COLO829 (cell line): ENCODE measurements around the gene ITGAL.
"Not testable (repeated sequence)": the region's sequence is repeated elsewhere in the genome, so short reads cannot be mapped to it uniquely, and the experiment has no call there.

Experiments
- DNase-seq: peaks from one replicate; pipeline ENCODE4 v3.0.0; 2012; ENCODE audit warnings: low spot score

ITGAL gene

DNA sequence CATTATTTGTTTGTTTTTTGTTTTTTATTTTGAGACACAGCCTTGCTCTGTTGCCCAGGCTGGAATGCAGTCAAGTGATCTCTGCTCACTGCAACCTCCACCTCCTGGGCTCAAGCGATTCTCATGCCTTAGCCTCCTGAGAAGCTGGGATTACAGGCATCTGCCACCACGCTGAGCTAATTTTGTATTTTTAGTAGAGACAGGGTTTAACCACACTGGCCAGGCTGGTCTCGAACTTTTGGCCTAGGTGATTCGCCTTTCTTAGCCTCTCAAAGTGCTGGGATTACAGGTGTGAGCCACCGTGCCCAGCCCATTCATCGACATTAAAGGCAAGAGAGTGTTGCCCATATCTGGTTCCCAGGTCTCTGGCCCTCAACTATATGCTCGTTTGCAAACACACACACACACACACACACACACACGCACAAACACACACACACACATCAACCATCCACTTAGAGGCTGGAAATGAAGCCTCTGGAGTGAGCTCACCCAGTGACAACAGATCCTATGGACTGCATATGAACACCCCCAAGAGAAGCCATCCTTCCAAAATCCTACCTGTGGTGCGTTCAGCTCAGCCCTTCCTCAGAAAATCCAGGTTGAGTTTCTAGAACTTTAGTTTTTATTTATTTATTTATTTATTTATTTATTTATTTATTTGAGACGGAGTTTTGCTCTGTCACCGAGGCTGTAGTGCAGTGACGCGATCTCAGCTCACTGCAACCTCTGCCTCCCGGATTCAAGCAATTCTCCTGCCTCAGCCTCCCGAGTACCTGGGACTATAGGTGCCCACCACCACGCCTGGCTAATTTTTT is 14.6 kb upstream of the ITGAL start:
- no peak for DNase-seq

DNA sequence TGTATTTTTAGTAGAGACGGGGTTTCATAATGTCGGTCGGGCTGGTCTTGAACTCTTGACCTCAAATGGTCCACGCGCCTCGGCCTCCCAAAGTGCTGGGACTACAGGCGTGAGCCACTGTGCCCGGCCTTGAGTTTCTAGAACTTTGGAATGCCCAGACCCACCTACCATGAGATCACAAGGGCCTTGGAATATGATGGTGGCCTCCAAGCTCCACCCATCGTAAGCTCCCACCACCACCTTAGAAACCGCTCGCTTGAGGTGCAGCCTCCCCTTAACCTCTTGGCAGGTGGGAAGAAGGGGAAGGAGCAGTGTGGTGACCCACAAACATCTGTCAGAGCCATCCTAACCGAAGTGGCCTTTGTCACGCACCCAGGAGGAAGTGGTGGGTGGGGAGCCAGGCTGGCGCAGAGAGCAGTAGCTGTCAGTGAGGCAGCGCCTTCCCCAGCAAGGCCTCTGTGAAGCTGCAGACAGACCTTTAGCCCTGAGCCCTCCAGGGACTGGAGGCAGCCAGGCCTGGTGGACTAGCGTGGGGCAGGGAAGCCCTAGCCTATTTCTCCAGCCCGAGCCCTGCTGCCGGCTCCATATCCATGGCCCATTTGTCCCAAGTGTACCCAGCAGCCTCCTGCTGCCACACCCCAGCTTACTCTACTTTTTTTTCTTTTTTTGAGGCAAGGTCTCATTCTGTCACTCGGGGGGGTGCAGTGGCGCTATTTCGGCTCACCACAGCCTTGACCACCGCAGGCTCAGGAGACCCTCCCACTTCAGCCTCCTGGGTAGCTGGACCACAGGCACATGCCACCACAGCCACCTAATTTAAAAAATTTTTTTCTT is 13.8 kb upstream of the ITGAL start:
- DNase-seq = no peak

DNA sequence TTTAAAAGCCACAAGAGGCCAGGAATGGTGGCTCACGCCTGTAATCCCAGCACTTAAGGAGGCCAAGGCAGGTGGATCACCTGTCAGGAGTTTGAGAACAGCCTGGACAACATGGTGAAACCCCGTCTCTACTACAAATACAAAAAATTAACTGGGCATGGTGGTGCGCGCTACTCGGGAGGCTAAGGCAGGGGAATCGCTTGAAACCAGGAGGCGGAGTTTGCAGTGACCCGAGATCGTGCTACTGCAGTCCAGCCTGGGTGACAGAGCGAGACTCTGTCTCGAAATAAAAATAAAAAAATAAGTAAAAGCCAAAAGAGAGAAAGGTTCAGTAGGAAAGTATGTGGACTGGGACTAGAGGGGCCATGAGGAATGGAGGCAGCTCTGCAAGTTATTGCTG is 13.1 kb upstream of the ITGAL start:
- no peak for DNase-seq

DNA sequence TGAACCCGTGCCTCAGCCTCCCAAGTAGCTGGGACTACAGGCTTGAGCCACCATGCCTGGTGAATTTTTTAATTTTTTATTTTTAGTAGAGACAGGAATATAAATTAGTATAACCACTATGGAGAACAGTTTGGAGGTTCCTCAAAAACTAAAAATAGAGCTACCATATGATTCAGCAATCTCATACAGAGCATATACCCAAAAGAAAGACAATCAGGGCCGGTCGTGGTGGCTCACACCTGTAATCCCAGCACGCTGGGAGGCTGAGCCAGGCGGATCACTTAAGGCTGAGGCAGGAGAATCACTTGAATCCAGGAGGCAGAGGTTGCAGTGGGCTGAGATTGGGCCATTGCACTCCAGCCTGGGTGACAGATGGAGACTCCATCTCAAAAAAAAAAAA is 11.1 kb upstream of the ITGAL start:
- not testable (repeated sequence) for DNase-seq

DNA sequence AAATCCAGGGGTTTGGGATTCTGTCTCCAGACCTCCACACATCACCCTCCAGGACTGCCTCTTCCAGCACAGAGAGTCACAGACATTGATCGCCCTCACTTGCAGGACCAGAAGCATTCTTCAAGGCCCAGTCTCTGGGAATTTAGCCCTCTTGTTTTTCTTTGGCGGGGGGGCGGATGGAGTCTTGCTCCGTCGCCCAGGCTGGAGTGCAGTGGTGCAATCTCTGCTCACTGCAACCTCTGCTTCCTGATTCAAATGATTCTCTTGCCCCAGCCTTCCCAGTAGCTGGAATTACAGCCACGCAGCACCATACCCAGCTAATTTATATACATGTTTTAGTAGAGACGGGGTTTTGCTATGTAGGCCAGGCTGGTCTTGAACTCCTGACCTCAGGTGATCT is 8.5 kb upstream of the ITGAL start:
- no peak for DNase-seq

DNA sequence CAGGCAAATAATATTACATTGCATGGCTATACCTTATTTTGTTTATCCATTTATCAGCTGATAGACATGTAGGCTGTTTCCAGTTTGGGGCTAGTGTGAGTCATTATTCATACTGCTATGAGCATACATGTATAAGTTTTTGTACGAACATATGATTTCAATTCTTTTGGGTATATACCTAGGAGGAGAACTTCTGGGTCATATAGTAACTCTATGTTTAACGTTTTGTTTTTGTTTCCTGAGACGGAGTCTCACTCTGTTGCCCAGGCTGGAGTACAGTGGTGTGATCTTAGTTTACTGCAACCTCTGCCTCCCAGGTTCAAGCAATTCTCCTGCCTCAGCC is 2.4 kb upstream of the ITGAL start:
- DNase-seq = no peak

DNA sequence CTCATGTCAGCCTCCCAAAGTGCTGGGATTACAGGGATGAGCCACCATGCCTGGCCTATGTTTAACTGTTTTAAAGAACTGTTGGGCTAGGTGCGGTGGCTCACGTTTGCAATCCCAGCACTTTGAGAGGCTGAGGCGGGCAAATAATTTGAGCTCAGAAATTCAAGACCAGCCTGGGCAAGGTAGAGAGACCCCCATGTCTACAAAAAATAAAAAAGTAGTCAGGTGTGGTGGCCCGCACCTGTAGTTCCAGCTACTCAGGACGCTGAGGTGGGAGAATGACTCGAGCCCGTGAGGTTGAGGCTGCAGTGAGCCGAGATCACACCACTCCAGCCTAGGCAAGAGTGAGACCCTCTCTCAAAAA is 1.9 kb upstream of the ITGAL start:
- no peak for DNase-seq

DNA sequence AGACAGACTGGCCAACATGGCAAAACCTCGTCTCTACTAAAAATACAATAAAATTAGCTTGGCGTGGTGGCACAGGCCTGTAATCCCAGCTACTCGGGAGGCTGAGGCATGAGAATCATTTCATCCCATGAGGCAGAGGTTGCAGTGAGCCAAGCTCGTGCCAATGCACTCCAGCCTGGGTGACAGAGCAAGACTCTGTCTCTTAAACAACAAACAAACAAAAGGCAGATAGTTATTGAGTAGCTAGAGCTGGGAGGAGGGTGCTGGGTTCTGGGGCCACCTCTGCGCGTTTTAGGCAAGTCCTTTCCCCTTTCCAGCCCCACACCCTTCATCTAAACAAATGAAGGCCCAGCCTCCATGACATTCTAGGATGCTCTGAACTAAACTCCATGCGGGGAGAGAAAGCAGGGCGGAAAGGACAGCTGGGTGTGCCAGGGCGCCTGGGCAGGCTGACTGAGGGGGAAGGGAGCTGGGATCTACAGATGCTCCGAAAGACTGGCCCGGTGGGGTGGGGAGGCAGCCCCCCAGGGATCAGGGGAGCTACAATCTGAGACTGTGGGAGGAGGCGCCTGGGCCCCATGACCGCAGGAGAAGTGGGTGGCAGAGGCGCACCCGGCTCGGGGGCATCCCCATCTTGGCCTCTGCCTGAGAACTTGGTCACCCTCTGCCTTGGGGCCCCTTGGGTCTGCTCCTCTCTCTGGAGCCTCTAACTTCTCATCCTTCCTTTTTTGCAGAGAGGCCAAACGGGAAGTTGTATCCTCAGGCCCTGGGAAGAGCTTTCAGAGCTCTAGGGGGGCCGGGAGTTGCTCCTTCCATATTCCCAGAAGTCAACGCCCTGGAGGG is 910 bp downstream of the ITGAL start:
- DNase-seq = no peak

DNA sequence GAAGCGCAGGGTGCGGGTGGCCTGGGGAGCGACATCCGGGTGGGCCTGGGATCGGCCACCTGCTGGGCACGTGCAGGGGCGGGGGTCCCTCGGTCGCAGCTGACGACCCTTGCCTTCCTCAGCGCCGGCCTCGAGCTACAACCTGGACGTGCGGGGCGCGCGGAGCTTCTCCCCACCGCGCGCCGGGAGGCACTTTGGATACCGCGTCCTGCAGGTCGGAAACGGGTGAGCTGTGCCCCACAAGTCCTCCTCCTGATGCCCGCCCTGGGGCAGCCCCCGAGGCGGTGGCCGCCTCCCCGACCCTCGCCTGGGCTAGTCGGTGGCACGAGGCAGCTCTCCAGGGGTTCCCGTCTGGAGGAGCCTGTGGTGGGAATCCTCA is 1.5 kb downstream of the ITGAL start:
- DNase-seq = no peak

DNA sequence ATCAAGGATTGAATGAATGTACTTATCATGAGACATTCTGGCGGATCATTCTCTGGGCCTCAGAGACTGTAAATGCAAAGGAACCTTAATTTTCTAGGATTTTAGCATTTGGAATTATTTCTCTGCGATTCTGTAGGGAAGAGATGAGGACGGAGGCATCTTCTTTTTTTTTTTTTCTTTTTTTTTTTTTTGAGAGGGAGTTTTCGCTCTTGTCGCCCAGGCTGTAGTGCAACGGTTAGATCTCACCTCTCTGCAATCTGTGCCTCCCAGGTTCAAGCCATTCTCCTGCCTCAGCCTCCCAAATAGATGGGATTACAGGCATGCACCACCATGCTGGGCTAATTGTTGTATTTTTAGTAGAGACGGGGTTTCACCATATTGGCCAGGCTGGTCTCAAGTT is 2.1 kb downstream of the ITGAL start:
- DNase-seq = no peak

DNA sequence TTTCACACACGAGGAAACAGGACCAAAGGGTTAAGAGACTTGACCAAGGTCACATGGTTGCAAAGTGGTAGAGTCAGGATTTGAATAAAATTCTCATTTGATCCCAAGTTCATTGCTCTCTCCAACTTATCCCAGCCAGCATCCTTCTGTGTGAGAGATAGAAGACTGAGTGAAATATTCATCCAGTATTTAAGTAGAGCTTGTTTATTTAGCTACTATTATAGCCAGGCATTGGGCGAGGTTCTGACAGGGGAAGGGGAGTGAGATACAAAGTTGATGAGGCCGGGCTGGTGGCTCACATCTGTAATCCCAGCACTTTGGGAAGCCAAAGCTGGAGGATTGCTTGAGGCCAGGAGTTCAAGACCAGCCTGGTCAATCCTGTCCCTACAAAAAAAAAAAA is 4.4 kb downstream of the ITGAL start:
- no peak for DNase-seq

DNA sequence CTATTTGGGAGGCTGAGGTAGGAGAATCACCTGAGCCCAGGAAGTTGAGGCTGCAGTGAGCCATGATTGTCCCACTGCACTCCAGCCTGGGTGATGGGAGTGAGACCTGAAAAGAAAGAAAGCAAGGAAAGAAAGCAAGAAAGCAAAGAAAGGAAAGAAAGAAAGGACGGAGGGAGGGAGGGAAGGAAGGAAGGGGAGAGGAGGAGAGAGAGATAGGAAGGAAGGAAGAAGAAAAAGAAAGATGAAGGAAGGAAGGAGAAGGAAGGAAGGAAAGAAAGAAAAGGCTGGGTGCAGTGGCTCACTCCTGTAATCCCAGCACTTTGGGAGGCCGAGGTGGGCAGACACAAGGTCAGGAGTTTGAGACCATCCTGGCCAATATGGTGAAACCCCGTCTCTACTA is 5.2 kb downstream of the ITGAL start:
- DNase-seq = not testable (repeated sequence)

DNA sequence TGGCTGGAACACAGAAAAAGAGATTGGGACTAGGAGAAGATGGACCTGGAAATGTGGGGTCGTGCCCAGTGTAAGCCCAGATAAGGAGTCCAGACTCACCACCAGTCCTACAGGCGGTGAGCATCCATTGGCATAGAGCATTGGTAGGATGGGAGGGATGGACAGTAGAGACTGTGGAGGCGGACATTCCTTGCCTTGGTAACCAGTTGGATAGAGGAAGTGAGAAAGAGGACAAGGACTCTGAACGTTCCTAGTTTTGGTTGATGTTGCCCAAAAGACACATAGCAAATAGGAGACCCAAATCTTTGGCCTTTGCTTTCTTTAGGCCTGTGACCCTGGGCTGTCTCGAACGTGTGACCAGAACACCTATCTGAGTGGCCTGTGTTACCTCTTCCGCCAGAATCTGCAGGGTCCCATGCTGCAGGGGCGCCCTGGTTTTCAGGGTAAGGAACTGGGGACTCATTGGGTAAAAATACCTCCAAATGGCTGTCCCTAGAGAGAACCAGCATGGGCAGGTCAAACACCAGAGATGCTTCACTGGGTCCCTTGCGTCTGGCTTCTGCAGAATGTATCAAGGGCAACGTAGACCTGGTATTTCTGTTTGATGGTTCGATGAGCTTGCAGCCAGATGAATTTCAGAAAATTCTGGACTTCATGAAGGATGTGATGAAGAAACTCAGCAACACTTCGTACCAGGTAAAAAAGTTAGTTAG is 6.4 kb downstream of the ITGAL start:
- no peak for DNase-seq

DNA sequence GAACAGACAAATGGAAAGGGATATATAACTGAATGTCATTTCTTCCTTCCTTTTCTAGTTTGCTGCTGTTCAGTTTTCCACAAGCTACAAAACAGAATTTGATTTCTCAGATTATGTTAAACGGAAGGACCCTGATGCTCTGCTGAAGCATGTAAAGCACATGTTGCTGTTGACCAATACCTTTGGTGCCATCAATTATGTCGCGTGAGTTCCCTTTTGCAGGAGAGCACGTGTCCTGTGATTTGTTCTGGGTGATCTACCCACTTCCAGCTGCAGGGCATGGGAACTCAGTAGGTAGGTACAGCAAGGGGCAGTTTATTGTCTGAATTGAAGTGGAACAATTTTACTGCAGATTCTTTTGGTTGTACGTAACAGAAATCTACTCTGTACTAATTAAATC is 8.8 kb downstream of the ITGAL start:
- no peak for DNase-seq

DNA sequence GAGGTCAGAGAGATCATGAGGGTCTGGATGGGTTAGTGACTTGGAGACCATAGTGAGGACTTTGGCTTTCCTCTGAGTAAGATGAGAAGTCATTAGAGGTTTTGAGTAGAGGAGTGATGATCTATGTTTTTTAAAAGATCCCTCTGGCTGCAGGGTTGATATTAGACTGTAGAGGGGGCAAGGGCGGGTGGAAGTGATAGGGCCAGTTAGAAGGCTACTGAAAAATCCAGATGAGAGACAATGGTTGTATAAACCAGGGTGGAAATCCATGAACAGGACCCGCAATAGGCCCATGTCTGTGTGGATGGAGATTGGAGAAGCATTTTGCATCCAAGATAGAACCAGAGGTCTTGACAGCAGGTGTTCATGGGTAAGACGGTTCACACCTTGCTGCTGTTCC is 9.8 kb downstream of the ITGAL start:
- no peak for DNase-seq

DNA sequence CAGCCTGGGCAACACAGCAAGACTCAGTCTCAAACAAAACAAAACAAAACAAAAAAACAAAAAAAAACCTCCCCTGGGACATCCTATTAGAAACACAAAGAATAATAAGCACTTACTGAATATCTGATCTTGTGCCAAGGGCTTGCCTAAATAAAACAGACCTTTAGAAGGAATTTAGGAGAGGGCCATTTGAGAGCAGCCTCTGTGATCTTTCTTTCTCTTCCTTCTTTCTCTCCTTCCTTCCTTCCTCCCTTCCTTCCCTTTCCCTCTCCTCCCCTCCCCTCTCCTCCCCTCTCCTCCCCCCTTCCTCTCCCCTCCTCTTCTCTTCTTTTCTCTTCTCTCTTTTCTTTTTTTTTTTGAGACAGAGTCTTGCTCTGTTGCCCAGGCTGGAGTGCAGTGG is 12.3 kb downstream of the ITGAL start:
- no peak for DNase-seq

DNA sequence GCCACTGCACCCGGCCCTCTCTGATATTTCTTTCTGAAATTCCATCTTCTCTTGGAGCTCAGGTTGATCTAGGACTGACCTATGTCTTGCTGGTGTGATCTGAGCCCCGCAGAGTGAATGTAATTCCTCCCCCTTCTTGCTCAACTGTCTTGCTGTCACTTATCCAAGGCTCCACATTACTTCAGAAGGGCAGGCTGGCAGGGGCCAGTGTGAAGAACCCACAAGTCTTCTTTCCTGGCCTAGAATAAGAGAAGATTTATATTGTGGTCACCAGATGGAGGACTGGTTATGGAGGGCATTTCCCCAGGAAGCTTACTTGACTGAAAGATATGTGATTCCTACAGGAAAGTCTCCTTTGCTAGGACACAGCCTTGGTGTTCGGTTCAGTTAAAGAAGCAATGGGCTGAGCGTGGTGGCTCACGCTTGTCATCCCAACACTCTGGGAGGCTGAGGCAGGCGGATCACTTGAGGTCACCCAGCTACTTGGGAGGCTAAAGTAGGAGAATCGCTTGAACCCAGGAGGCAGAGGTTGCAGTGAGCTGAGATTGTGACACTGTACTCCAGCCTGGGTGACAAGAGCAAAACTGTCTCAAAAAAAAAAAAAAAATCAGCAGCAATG is 13.4 kb downstream of the ITGAL start:
- no peak for DNase-seq

DNA sequence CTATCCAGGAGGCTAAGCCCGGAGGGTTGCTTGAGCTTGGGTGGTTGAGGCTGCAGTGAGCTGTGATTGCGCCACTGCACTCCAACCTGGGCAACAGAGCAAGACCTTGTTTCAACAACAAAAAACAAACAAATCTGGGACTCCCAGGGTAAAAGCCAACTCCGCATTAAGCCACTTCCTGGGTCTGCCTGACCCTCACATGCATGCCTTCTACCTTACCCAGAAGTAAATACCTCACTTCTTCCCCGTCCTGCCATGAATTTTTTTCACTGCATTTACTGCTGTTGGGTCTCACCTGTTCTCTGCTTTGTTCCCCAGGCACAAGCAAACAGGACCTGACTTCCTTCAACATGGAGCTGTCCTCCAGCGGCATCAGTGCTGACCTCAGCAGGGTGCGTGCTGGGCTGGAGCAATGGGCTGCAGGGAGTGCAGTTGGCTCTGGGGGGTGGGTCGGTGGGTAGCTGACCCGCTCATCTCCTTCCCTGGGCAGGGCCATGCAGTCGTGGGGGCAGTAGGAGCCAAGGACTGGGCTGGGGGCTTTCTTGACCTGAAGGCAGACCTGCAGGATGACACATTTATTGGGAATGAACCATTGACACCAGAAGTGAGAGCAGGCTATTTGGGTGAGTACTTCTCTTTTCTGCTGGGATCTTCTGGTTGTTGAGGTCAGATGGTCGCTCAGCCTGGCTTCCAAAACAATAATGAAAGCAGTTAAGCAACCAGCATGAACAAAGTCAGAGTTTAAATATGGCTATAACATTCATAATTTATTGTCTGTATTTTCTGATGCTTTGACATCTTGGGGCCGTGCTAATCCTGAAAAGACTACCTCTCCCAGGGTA is 16.4 kb downstream of the ITGAL start:
- DNase-seq = no peak

DNA sequence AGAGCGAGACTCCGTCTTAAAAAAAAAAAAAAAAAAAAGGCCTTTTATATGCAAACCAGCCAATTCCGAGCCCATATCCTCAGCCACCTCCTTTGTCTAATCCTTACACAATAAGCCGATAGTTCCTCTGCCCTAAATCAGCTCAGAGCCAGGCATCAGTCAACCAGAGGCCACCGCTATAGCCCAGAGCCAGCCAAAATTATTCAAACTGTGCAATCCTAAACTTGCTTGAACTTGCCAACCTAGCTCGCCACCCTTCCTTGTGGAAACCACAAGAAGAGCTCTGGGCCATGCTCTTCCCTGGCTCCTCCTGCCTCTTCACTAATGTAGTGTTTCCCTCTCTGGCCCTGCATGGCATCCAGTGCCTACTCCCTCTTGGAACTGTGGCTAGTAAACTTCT is 17.7 kb downstream of the ITGAL start:
- DNase-seq = peak; percentile 20

DNA sequence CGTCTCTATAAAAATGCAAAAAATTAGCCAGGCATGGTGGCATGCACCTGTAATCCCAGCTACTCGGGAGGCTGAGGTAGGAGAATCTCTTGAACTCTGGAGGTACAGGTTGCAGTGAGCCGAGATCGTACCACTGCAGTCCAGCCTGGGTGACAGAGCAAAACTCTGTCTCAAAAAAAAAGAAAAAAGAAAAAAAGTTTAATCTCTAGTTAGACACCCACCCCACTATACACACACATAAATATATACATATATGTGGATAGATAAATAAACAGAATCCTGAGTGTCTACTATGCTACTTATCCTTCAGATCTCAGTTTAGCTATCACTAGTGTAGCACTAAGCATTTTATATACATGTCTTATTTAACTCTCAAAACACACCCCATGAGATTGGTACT is 18.7 kb downstream of the ITGAL start:
- no peak for DNase-seq
